Stimulated activated naive CD8-positive, alpha-beta T cell treated with anti-CD3 and anti-CD28 coated beads, Interleukin-15, amount 100 ng/mL, for 72 hours (primary cell): Measurements from ENCODE around the gene HSF2.
"Not testable (repeated sequence)": the region's sequence is repeated elsewhere in the genome, so short reads cannot be mapped to it uniquely, and the experiment has no call there.

Source experiments
- ATAC-seq: fragments of 150-1000 bp; cut with Tn5 transposase; 2 replicates; pipeline ENCODE4 v1.10.0; 2021; ENCODE audit warnings: mild to moderate bottlenecking, moderate library complexity
- DNase-seq, 2 donors: peaks; one replicate each; pipeline ENCODE4 v3.0.0; 2021 to 2022
- H3K27ac Mint-ChIP-seq, 2 donors: one replicate each; pipeline ENCODE4 v1.8.0; 2022; ENCODE audit warnings: mild to moderate bottlenecking in 2 of 2, mixed read lengths in 2 of 2, moderate library complexity in 2 of 2
- H3K27me3 Mint-ChIP-seq: one replicate; pipeline ENCODE4 v1.8.0; 2022; ENCODE audit warnings: mixed read lengths
- H3K4me1 Mint-ChIP-seq: one replicate; pipeline ENCODE4 v1.8.0; 2022; ENCODE audit warnings: mild to moderate bottlenecking, mixed read lengths
- H3K4me3 Mint-ChIP-seq, 2 donors: one replicate each; pipeline ENCODE4 v1.8.0; 2022; ENCODE audit warnings: mild to moderate bottlenecking in 2 of 2, mixed read lengths in 2 of 2, moderate library complexity in 1 of 2
- H3K9me3 Mint-ChIP-seq, 2 donors: one replicate each; pipeline ENCODE4 v1.8.0; 2022; ENCODE audit warnings: mixed read lengths in 2 of 2

The HSF2 gene

DNA sequence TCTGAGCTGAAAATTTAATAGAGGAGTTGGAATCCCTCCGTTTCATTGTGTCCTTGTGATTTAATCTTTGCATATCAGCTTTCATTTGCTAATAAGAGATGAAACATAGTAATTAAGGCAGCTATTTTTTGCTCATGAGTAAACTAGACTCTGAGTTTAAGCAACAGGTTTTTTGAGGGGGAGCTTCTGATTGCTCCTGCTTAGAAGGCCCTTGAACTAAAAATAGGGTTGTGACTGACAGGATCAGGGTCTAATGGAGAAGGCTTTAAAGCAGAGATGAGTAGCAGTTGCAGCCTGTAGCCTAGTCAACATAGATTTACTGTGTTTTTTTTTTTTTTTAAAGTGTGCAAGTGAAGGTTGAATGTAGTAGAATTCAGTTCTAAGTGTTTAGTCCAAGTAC, 17.4 kb downstream of the HSF2 start:
- Mint-ChIP-seq H3K4me1 (no peaks in the 10 kb centered on the region), H3K9me3 (no peaks in the 10 kb centered on the region), H3K27ac (peak overlapping the region in 1 of 2 donors; percentile 70), H3K27me3 (no peaks in the 10 kb centered on the region), H3K4me3 (no peak overlapping the region)
- ATAC-seq, result no peak
- DNase-seq, result no peak

DNA sequence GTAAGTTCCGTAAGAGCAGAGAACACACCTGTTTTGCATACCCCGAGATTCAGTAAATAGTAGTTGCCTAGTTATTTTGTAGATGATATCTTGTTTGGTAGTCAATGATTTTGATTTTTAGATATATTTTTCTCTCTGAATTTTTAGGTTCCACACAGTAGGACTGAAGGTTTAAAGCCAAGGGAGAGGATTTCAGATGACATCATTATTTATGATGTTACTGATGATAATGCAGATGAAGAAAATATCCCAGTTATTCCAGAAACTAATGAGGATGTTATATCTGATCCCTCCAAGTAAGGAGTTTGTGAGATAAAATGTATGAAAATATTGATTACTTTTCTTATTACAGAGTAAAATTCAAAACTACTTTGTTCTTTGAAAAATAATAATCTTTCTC, 22.6 kb downstream of the HSF2 start:
- H3K4me1 Mint-ChIP-seq, result peaks cover 7% of the 10 kb centered on the region
- DNase-seq (no peak), ATAC-seq (no peak)
- no peaks in the 10 kb centered on the region for H3K27me3 Mint-ChIP-seq
- no peak overlapping the region for H3K4me3 Mint-ChIP-seq
- H3K27ac Mint-ChIP-seq, result no peak overlapping the region
- no peaks in the 10 kb centered on the region for H3K9me3 Mint-ChIP-seq

DNA sequence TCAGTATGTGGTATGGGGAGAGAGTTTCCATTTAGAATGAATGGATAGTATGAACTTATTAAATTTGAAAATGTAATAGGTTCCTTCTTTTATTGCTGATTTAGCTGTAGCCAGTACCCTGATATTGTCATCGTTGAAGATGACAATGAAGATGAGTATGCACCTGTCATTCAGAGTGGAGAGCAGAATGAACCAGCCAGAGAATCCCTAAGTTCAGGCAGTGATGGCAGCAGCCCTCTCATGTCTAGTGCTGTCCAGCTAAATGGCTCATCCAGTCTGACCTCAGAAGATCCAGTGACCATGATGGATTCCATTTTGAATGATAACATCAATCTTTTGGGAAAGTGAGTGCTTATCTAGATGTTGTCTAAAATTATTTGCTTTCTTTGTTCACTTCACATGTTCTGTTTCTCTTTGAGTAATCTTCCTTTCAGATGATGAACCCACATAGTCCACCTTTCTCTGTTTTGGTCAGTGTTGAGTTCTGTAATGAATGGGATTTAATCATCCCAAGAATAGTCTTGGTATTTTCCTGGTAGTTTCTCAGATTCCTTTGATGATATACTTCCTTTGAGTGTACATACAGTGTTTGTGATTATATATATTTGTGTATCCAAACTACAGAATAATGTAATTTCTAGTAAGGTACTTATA, 23.3 kb downstream of the HSF2 start:
- H3K4me3 Mint-ChIP-seq, result peak overlapping the region in 1 of 2 donors; percentile 41
- peak overlapping the region in 1 of 2 donors; percentile 52 for H3K27ac Mint-ChIP-seq
- ATAC-seq, result peak; percentile 92
- no peaks in the 10 kb centered on the region for H3K9me3 Mint-ChIP-seq
- no peak for DNase-seq
- peaks cover 7% of the 10 kb centered on the region for H3K4me1 Mint-ChIP-seq
- H3K27me3 Mint-ChIP-seq, result no peaks in the 10 kb centered on the region

DNA sequence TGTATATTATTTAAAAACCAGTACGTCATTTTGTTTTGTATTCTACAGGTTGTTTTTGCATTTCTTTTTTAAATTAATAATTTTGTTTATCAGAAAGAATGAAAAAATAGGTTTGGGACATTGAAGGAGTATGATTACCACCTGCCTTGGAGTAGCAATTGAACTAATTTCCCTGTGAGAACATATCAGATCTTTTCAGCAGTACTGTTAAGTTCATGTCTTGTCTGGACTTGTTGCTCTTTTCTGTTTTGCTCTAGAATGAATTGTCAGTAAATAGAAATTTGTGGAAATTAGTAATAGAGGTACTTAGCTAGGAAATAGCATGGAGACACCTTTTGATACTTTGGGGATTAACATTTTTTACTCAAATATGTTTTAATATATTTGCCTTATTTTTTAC, 24.3 kb downstream of the HSF2 start:
- Mint-ChIP-seq H3K4me3 (no peak overlapping the region), H3K4me1 (peaks cover 7% of the 10 kb centered on the region), H3K9me3 (no peaks in the 10 kb centered on the region), H3K27me3 (no peaks in the 10 kb centered on the region), H3K27ac (no peak overlapping the region)
- ATAC-seq (no peak), DNase-seq (no peak)

DNA sequence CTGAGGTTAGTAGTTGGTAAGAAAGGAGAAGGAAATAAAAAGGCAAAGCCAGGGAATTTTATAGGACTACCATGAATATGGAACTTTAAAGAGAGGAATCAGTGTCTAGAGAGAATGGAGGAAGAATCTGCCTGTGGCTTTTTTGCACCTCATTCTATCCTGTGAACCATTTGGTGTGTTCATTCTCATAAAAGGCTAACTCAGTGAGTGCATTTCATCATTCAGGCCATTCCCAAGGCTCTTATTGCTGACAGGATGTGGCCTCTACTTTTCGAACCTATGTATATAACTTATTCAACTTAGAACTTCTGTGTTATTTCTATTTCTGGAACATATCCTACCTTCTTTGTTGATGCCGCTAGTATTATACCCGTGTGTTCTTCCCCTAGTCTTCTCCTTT, 27.1 kb downstream of the HSF2 start:
- DNase-seq (no peak), ATAC-seq (peak; percentile 57)
- no peak overlapping the region for H3K27ac Mint-ChIP-seq
- no peaks in the 10 kb centered on the region for H3K27me3 Mint-ChIP-seq
- peaks cover 7% of the 10 kb centered on the region for H3K4me1 Mint-ChIP-seq
- no peaks in the 10 kb centered on the region for H3K9me3 Mint-ChIP-seq
- H3K4me3 Mint-ChIP-seq, result no peak overlapping the region

DNA sequence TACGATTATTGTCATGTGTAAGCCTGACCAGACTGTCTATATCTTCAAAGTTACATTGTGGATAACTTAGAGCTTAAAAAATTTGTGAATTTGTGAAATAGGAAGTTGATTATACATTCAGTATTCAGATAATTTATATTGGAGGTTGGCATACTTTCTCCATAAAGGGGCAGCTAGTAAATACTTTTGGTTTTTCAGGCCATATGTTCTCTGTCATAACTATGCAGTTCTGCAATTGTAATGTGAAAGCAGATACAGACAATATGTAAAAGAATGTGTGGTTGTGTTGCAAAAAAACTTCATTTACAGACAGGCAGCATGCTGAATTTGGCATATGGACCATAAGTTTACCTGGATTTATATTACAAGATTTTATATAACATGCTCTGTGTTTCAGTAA, 29.3 kb downstream of the HSF2 start:
- ATAC-seq (no peak), DNase-seq (no peak)
- Mint-ChIP-seq H3K27me3 (no peaks in the 10 kb centered on the region), H3K4me3 (no peak overlapping the region), H3K4me1 (peaks cover 7% of the 10 kb centered on the region), H3K9me3 (no peaks in the 10 kb centered on the region), H3K27ac (no peak overlapping the region)

DNA sequence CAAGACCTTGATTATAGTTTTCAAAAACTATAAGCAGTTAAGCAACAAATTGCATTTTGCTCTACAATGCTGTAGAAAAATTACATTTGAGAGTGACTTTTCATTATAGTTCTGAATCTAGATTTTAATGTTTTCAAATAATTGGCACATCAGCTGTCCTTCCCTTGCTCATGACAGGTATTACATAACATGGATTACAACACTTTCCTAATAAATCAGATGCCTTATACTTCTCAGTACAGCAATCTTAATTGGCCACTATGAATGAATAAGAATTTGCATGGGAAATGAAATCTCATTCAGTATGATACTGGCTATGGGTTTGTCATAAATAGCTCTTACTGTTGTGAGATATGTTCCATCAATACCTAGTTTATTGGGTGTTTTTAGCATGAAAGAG, 29.9 kb downstream of the HSF2 start:
- no peak overlapping the region for H3K27ac Mint-ChIP-seq
- no peaks in the 10 kb centered on the region for H3K27me3 Mint-ChIP-seq
- no peak for DNase-seq
- H3K9me3 Mint-ChIP-seq, result no peaks in the 10 kb centered on the region
- peaks cover 7% of the 10 kb centered on the region for H3K4me1 Mint-ChIP-seq
- no peak for ATAC-seq
- no peak overlapping the region for H3K4me3 Mint-ChIP-seq

DNA sequence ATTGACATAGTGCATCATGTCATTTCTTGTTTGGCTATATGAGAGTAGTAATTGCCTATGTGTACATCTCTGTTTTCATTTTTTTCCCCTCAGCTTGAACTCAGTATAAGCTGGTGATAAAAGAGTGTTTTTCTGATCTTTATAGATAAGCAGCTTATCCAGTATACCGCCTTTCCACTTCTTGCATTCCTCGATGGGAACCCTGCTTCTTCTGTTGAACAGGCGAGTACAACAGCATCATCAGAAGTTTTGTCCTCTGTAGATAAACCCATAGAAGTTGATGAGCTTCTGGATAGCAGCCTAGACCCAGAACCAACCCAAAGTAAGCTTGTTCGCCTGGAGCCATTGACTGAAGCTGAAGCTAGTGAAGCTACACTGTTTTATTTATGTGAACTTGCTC, 32.3 kb downstream of the HSF2 start:
- no peak for ATAC-seq
- DNase-seq, result no peak
- Mint-ChIP-seq H3K27ac (no peak overlapping the region), H3K4me1 (peaks cover 7% of the 10 kb centered on the region), H3K9me3 (no peaks in the 10 kb centered on the region), H3K27me3 (no peaks in the 10 kb centered on the region), H3K4me3 (no peak overlapping the region)

DNA sequence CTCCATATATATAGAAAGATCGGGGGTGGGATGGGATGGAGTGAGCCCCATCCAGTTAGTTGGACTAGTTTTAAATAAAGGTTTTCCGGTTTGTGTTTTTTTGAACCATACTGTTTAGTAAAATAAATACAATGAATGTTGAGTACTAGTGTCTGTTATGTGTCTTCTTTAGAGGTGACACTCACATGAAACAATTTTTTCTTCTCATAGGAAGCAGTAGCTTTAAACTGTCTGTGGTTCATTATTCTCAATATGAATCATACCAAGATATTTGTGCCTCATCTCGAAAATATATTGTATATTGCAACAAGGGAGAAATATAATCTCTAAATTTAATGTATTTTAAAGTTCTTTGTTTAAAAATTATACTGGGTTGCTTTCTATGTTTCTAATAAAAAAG, 33.4 kb downstream of the HSF2 start:
- DNase-seq, result no peak

DNA sequence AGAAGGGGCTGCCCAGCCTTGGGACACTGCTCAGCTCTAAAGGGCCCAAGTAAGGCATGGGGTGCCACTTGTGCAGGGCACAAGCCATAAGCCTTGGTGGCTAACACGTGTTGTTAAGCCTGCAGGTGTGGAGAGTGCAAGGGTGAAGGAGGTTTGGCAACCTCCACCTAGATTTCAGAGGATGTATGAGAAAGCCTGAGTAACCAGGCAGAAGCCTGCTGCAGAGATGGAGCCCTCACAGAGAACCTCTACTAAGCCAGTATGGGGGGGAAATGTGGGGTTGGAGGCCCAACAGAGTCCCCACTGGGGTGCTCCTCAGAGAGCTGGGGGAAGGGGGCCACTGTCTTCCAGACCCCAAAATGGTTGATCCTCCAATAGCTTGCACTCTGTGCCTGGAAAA, 39.5 kb downstream of the HSF2 start:
- Mint-ChIP-seq H3K4me1 (no peaks in the 10 kb centered on the region), H3K27ac (peak overlapping the region in 1 of 2 donors; percentile 42), H3K27me3 (no peaks in the 10 kb centered on the region), H3K4me3 (no peak overlapping the region), H3K9me3 (peaks cover 25 to 29% of the 10 kb centered on the region in 2 donors)
- DNase-seq (no peak), ATAC-seq (no peak)

More for the DNA sequence above, 33.4 kb downstream of the HSF2 start:
- peaks cover 7% of the 10 kb centered on the region for H3K4me1 Mint-ChIP-seq
- H3K9me3 Mint-ChIP-seq, result peaks cover 1 to 8% of the 10 kb centered on the region in 2 donors
- peak; percentile 76 for ATAC-seq
- H3K27ac Mint-ChIP-seq, result peak overlapping the region; percentile 74 to 86
- H3K4me3 Mint-ChIP-seq, result peak overlapping the region in 1 of 2 donors; percentile 29
- H3K27me3 Mint-ChIP-seq, result no peaks in the 10 kb centered on the region

DNA sequence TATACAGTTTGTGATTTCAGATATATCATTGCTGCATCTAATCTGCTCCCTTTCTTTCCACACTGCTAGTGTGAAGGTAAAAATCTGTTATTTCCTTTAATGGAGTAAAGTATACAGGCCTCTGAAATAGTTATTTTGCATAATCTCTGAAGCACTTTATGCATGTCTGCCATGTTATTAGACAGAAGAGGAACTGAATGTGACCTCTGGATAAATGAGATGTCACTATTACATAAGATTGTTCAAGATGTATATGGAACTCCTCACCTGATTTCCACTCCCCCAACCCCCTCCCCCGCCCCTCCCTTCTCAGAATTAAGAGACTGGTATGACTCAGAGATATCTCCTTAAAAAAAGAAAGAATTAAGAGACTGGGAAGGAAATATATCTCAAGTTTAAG, 45.8 kb downstream of the HSF2 start:
- Mint-ChIP-seq H3K4me1 (peaks cover 7% of the 10 kb centered on the region), H3K27me3 (no peaks in the 10 kb centered on the region), H3K27ac (no peak overlapping the region), H3K9me3 (peaks cover 0 to 3% of the 10 kb centered on the region in 2 donors), H3K4me3 (no peak overlapping the region)
- ATAC-seq, result no peak
- no peak for DNase-seq

DNA sequence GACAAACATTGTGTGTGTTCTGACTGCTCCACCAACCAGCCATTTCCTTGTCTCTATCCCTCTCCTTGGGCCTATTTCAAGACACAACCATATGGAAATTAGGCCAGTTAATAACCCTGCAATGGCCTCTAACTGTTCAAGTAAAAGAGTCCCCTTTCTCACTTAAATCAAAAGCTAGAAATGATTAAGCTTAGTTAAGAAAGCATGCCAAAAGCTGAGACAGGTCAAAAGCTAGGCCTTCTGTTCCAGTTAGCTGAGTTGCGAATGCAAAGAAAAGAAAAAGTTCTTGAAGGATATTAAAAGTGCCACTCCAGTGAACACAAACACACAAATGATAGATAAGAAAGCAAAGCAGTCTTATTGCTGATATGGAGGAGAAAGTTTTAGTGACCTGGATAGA, 49.6 kb downstream of the HSF2 start:
- H3K9me3 Mint-ChIP-seq, result no peaks in the 10 kb centered on the region
- ATAC-seq, result no peak
- no peaks in the 10 kb centered on the region for H3K27me3 Mint-ChIP-seq
- DNase-seq, result no peak
- peaks cover 21% of the 10 kb centered on the region for H3K4me1 Mint-ChIP-seq
- peak overlapping the region in 1 of 2 donors; percentile 27 for H3K27ac Mint-ChIP-seq
- H3K4me3 Mint-ChIP-seq, result no peak overlapping the region

DNA sequence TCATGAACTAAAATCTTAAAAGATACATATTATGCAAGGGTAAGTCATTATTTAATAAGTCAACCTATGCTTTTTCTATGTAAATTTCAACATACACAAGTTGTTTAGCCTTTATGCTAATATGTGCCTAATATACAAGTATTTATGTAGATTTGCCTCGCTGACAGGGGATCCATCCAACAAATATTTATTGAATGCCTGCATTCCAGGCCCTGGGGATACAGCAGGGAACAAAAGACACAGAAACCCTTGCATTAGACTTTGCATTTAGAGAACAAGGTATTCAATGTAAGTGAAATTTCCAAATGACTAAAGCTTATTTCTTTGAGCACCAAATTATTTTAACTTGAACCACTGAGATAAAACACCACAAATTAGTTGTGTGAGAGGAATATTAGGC, 53.1 kb downstream of the HSF2 start:
- peaks cover 41% of the 10 kb centered on the region for H3K4me1 Mint-ChIP-seq
- DNase-seq (no peak), ATAC-seq (no peak)
- no peak overlapping the region for H3K4me3 Mint-ChIP-seq
- no peaks in the 10 kb centered on the region for H3K27me3 Mint-ChIP-seq
- H3K27ac Mint-ChIP-seq, result no peak overlapping the region
- H3K9me3 Mint-ChIP-seq, result no peaks in the 10 kb centered on the region

DNA sequence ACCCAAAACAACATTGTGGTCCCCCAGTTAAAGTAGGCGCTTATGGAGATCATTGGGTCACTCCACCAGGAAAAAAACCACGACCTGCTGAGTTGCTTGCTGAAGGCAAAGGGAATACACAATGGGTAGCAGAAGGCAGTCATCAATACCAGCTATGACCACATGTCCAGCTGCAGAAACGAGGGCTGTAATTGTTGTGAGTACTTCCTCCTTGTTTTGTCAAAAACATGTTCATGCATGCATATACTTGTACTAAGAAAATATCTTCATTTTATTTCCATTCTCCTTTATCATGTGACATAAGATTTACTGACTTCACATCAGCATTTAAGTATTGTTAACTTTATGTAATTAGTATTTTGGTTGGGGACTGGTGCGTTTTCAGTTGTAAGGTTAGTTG, 55.2 kb downstream of the HSF2 start:
- Mint-ChIP-seq H3K27me3 (no peaks in the 10 kb centered on the region), H3K4me3 (no peak overlapping the region), H3K27ac (no peak overlapping the region), H3K4me1 (peaks cover 57% of the 10 kb centered on the region), H3K9me3 (no peaks in the 10 kb centered on the region)
- DNase-seq (no peak), ATAC-seq (no peak)

DNA sequence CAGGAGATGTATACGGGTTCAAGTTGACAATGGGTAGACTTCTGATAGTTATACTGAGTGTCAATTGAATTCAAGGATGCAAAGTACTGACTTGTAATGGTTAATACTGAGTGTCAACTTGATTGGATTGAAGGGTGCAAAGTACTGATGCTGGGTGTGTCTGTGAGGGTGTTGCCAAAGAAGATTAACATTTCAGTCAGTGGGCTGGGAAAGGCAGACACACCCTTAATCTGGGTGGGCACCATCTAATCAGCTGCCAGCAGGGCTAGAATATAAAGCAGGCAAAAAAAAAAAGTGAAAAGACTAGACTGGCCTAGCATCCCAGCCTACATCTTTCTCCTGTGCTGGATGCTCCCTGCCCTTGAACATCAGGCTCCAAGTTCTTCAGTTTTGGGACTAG, 55.7 kb downstream of the HSF2 start:
- H3K4me3 Mint-ChIP-seq, DNase-seq, H3K27me3 Mint-ChIP-seq, H3K9me3 Mint-ChIP-seq, ATAC-seq: not testable (repeated sequence)
- peak overlapping the region in 1 of 2 donors; percentile 8 for H3K27ac Mint-ChIP-seq
- peaks cover 60% of the 10 kb centered on the region for H3K4me1 Mint-ChIP-seq

DNA sequence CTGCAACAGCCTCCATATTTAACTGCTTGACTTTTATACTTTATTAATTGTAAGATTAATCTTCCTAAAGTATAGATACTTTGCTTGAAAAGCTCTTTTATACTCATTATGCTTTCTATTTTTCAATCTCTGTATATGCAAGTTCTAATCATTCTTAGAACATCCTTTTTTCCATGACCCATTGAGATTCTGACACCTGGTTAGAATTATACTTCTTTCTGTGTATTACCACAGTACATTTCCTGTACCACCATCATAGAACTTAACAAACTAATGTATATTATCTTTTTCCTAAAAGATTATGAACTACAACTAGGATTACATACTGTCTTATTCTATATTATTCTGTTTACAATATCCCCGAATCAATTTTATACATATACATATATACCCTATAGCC, 58.6 kb downstream of the HSF2 start:
- Mint-ChIP-seq H3K4me1 (peaks cover 84% of the 10 kb centered on the region), H3K27ac (peak overlapping the region; percentile 93 to 95), H3K27me3 (no peaks in the 10 kb centered on the region), H3K9me3 (no peaks in the 10 kb centered on the region), H3K4me3 (peak overlapping the region; percentile 57 to 70)
- ATAC-seq (peak; percentile 82), DNase-seq (no peak)

DNA sequence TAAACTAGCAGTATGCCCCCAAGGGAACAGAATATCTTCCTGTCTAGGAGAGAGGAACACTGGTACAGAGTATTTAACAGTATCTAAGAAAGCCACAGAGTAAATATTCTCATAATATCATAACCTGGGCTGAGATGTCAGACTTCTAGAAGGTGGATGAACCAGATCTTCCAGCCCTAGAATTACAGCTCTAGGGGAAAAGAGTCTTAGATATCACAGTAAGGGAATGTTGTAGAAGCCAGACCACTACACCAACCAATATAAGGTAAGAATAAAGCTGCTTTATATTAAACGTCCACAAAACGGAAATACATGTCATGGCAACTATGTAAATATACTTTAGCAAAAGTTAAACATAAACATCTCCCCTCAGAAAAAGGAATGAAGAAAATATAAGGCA, 59.8 kb downstream of the HSF2 start:
- Mint-ChIP-seq H3K27me3 (no peaks in the 10 kb centered on the region), H3K4me3 (peak overlapping the region; percentile 45 to 46), H3K4me1 (peaks cover 82% of the 10 kb centered on the region), H3K9me3 (no peaks in the 10 kb centered on the region), H3K27ac (peak overlapping the region; percentile 91 to 95)
- no peak for DNase-seq
- ATAC-seq, result no peak
